Subcutaneous adipose tissue (tissue), 4 donors: ENCODE measurements around the gene ANKRD62. TPM values are rescaled to one million over a fixed set of nuclear protein-coding genes. Genes with fewer than 3 reads are reported as not detected.

Experiments used
- total RNA-seq, 4 donors: library from RNA; depleted of rRNA; stranded (reverse); fragments of >200 nt; gene quantifications; one replicate each; pipeline ENCODE4 v1.1.0, GENCODE V29; 2016
- TF ChIP-seq, protein P1 (sequence below): fragments of 450-650 bp; IDR thresholded peaks from one replicate; pipeline ENCODE4 v1.5.1; 2016; ENCODE audit warnings: low read depth, mild to moderate bottlenecking, control low read depth, antibody characterized with exemption, moderate library complexity

The ANKRD62 gene
- total RNA-seq, 4 donors from 2014 or later, result not detected

GRCh38 chr18:12066910-12067511 is 26.6 kb upstream of the ANKRD62 start:
- TF ChIP-seq, protein P1, sequence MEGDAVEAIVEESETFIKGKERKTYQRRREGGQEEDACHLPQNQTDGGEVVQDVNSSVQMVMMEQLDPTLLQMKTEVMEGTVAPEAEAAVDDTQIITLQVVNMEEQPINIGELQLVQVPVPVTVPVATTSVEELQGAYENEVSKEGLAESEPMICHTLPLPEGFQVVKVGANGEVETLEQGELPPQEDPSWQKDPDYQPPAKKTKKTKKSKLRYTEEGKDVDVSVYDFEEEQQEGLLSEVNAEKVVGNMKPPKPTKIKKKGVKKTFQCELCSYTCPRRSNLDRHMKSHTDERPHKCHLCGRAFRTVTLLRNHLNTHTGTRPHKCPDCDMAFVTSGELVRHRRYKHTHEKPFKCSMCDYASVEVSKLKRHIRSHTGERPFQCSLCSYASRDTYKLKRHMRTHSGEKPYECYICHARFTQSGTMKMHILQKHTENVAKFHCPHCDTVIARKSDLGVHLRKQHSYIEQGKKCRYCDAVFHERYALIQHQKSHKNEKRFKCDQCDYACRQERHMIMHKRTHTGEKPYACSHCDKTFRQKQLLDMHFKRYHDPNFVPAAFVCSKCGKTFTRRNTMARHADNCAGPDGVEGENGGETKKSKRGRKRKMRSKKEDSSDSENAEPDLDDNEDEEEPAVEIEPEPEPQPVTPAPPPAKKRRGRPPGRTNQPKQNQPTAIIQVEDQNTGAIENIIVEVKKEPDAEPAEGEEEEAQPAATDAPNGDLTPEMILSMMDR, result no peak

GRCh38 chr18:12067671-12068070 is 26.0 kb upstream of the ANKRD62 start:
- TF ChIP-seq, protein P1, result no peak

DNA sequence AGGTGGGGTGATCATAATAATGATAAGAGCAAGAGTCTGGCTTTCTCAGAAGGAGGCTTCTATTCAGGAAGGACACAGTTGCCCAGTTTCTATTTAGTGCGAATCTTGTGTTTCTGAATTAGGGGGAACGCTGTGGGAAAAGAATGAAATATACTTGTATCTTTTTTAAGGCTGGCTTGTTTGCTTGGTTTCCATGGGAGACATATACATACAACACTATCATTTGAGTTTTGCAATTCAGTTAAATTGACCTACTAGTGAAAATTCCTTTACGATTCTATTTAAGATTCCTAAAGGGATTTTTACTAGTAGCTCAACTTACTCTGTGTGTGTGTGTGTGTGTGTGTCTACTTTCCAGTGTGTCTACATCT is 24.7 kb upstream of the ANKRD62 start:
- TF ChIP-seq, protein P1, result no peak

DNA sequence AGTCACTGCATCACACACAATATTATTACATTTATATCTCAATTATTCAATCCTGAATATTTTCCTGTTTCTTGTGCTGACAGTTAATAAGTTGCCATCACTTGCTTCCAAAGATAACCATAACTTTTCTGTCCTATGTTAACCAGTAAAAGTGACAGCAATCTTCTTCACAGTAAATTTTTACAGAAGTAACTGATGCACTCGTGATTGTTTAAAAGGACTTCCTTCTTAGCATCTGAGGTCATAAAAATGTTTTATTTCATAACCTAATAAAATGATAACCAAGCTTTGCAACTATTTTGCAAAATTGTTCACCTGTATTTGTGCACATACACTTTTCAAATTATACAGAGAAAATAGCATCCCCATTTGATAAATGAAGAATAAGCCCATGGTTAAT is 20.6 kb upstream of the ANKRD62 start:
- TF ChIP-seq, protein P1, result no peak

DNA sequence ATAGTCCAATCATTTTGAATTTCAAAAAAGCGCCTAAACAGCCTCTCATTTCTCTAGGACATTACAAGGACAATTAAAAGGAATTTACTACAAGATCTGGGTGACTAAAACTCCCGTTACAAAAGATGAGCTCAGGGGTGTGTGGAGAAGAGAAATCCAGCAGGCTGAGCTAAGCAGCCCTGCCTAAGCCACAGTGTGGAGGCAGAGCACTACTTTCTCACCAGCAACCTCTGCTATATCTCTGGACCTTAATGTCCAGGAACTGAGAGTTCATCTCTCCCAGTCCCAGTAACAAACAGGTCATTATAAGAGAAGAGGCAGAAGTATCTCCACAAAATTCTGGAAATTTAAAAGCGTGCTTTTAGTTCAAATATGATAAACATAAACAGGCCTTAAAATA is 18.9 kb upstream of the ANKRD62 start:
- TF ChIP-seq, protein P1, result no peak

DNA sequence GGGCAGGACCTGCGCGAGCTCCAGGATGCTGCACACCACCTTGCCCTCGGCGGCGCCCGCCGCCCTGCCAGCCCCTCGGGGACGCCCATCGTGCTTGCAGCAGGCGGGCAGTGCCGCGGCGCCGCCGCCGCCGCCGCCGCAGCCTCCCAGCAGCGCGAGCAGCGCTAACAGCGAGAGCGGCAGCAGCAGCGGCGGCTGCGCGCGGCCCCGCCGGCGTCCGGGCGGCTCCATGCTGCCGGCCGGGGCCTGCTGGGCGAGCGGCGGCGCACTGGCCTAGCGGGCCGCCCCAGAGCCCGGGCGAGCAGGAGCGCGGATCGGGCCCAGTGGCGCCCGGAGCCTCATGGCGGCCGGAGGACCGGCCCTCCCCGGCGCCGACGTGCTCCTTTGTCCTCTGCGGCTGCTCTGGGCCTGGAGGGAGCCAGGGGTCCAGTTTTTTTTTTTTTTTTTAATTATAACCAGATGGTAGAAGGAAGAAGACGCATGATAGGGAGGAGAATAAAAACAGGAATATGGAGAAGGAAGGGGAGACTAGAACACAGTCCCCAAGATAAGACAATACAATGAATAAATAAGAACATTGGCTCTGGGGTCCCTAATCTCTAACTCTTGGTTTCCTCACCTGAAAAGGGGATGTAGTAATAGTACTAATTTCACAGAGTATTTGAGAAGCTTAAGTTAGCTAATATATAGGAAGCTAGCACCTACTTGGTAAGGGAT is 17.1 kb upstream of the ANKRD62 start:
- TF ChIP-seq, protein P1, result no peak

GRCh38 chr18:12079491-12080237 is 14.0 kb upstream of the ANKRD62 start:
- TF ChIP-seq, protein P1, result no peak
